Activated naive CD4-positive, alpha-beta T cell treated with anti-CD3 and anti-CD28 coated beads for 36 hours (primary cell): ENCODE results near the gene KLHL10. TPM values are rescaled to one million over a fixed set of nuclear protein-coding genes. Genes with fewer than 3 reads are reported as not detected.

Experiments used
- CTCF ChIA-PET: fragments of 350-600 bp; sonication (Branson Sonifier 250); formaldehyde crosslinking; loops from one replicate; lab custom pipeline; 2021; ENCODE audit warnings: antibody characterized with exemption; lab: Charles Lee
- DNase-seq: peaks from one replicate; pipeline ENCODE4 v3.0.0-alpha.2; 2020
- H3K27ac Mint-ChIP-seq: one replicate; pipeline ENCODE4 v1.8.0; 2021; ENCODE audit warnings: mild to moderate bottlenecking, mixed read lengths
- H3K27me3 Mint-ChIP-seq: one replicate; pipeline ENCODE4 v1.8.0; 2021; ENCODE audit warnings: low read depth, mixed read lengths
- H3K36me3 Mint-ChIP-seq: one replicate; pipeline ENCODE4 v1.8.0; 2021; ENCODE audit warnings: low read depth, mixed read lengths
- H3K4me1 Mint-ChIP-seq: one replicate; pipeline ENCODE4 v1.8.0; 2021; ENCODE audit warnings: low read depth, mixed read lengths
- H3K4me3 Mint-ChIP-seq: one replicate; pipeline ENCODE4 v1.8.0; 2021; ENCODE audit warnings: mild to moderate bottlenecking, moderate library complexity, mixed read lengths
- H3K9me3 Mint-ChIP-seq: one replicate; pipeline ENCODE4 v1.8.0; 2021; ENCODE audit warnings: mixed read lengths
- intact Hi-C: fragments of 100-400 bp; cut with micrococcal nuclease; formaldehyde crosslinking; loops from one replicate; pipeline ENCODE4 v1.15.1; 2023
- total RNA-seq, 2 experiments: library from RNA; stranded (reverse); gene quantifications; one replicate each; pipeline ENCODE4 v1.2.3, GENCODE V29; 2021

Gene KLHL10
- total RNA-seq = not detected

DNA sequence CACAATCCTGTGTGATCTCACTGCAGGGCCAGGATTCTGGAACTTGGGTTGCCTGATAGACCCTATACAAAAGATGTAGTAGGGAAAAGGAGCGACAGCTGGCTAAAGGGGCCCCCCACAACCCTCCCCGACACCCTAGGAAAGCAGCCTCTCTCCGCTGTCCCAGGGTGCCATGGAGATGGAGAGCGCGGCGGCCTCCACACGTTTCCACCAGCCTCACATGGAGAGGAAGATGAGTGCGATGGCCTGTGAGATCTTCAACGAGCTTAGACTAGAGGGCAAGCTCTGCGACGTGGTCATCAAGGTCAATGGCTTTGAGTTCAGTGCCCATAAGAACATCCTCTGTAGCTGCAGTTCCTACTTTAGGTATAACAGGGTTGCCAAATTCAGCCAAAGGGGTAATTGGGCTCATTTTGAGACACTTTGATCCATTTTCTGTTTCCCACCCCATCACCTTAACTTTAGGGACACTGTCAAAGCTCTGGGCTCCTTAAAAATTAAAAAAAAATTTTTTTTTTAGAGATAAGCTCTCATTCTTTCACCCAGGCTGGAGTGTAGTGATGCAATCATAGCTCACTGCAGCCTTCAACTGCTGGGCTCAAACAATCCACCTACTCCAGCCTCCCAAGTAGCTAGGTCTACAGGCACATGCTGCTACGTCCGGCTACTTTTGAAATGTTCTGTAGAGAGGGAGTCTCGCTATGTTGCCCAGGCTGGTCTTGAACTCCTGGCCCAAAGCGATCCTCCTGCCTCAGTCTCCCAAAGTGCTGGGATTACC is at the start of gene KLHL10:
Gene KLHL10 (plus strand): TSS at position 65 of the 778 bp plus-strand sequence. CDS start 108 bp downstream, at position 173.
- intact Hi-C loops = loop anchor here (2.0 kb wide), 1 partner anchor 27 kb away; the partner anchor contains the start of gene KLHL11
- H3K4me1 Mint-ChIP-seq = peaks cover 16% of the 10 kb centered on the region
- H3K27me3 Mint-ChIP-seq = no peaks in the 10 kb centered on the region
- H3K36me3 Mint-ChIP-seq = no peaks in the 10 kb centered on the region
- no peak for DNase-seq
- CTCF ChIA-PET = interaction anchor here (0.6 to 1.0 kb wide), 2 partner anchors 14 to 894 kb away, joined by 3 to 5 read pairs; no protein-coding TSS in a partner anchor
- H3K4me3 Mint-ChIP-seq = peak within 1 kb of the TSS; percentile 80
- H3K9me3 Mint-ChIP-seq = no peaks in the 10 kb centered on the region
- no peak within 1 kb of the TSS for H3K27ac Mint-ChIP-seq

DNA sequence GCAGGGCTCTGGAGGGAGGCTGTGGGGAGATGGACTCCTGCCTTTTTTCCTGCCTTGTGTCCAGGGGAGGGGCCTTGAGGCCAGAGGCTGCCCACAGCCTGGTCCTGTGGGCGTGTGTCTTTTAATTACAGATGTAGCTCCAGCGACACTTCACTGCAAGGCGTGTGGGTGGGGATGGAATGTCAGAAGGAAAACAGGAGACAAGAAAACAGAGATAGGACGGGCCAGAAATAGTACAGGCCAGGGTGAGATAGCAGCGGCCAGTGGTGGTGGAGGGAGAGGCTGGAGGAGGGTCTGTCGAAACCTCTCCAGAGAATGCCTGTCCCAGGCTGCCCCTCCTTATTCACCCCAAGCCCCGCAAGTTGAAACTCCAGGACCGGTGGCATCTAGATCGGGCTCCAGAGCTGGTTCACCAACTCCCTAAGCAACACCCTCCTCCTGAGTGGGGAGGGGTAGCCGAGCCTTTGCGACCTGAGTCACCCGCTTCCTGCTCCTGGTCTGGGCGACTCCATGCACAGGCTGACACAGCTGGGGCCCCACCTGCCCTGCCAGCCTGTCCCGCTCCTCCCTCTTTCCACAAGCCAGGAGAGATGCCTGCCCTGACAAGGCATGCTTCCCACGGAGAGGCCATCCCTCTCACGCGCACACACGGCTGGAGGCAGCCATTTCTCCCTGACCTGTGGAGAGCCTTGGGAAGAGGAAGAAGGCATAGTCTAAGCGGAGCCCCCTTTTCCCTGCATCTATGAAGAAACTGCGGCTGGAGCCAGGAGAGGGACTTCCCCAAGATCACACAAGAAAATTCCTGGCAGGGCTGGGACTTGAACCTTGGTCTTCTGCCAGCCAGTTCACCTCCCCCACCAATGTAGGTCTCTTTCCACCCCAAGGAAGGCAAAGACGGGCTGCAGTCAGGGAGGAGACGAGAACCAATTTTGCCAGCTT is 44.5 kb upstream of the KLHL10 start:
- CTCF ChIA-PET = no interaction called here

DNA sequence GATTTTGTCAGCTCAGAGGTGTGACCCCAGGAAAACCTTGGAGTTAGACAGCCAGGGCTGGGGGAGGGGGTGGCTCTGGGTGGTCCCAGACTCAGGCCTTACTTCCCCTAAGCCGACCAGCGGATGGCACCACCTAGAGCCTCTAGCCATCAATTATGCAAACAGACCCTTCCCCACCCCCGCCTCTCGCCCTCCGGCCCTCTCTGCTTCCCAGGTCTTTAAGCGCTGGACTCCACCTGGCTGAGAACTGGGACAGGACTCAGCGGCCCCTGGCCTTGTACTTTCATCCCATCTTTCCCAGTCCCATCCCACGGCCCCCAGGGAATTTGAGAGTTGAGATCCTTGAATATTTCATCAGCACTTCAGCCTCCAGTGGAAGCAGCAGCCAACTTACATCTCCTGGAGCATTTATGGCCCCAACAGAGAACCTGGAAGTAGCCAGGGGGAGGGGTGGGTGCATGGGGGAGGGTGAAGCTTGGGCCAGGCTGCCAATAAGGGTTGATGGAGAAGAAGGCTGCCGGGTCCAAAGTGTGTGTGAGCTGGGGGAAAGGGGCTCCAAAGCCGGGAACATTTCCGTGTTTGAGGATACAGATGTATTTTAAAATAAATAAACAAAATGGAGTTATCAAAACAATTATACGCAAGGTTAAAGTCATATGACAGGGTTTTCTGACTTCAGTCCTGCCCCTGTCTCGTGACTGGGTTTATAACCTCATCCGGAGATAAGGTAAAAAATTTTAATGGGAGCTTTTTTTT is 43.7 kb upstream of the KLHL10 start:
- Mint-ChIP-seq H3K4me3 (no peak overlapping the region), H3K9me3 (no peaks in the 10 kb centered on the region), H3K27me3 (no peaks in the 10 kb centered on the region), H3K36me3 (no peaks in the 10 kb centered on the region), H3K27ac (no peak overlapping the region), H3K4me1 (peaks cover 5% of the 10 kb centered on the region)
- intact Hi-C loops = no loop called here
- CTCF ChIA-PET = interaction anchor here (0.7 kb wide), 1 partner anchor 100 kb away, joined by 3 read pairs; no protein-coding TSS in a partner anchor
- DNase-seq = no peak

More for the DNA sequence above, 44.5 kb upstream of the KLHL10 start:
- intact Hi-C loops = no loop called here
- H3K4me3 Mint-ChIP-seq = no peak overlapping the region
- peaks cover 10% of the 10 kb centered on the region for H3K4me1 Mint-ChIP-seq
- H3K27me3 Mint-ChIP-seq = no peaks in the 10 kb centered on the region
- H3K36me3 Mint-ChIP-seq = no peaks in the 10 kb centered on the region
- H3K9me3 Mint-ChIP-seq = no peaks in the 10 kb centered on the region
- DNase-seq = peak; percentile 42
- no peak overlapping the region for H3K27ac Mint-ChIP-seq

DNA sequence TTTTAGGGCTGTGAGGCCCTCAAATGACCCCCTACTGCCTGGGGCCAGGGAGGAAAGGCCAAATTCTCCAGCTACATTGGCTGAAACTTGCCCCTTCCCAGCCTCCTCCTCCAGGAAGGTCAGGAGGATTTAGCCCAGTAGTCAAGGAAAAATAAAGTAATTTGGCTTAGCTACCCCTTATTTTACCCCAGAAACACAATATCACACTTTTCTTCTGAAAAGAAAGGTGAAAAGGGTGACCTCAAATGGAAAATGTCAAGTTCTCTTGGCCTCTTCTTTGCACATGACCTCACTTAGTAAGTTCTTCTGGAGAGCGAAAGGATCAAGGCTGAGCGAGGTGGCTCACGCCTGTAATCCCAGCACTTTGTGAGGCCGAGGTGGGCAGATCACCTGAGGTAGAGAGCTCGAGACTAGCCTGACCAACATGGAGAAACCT is 43.1 kb upstream of the KLHL10 start:
- Mint-ChIP-seq H3K27me3 (no peaks in the 10 kb centered on the region), H3K9me3 (no peaks in the 10 kb centered on the region), H3K4me3 (no peak overlapping the region), H3K4me1 (peaks cover 5% of the 10 kb centered on the region), H3K27ac (no peak overlapping the region), H3K36me3 (no peaks in the 10 kb centered on the region)
- CTCF ChIA-PET = interaction anchor here (0.7 kb wide), 2 partner anchors 41 to 101 kb away, joined by 3 read pairs; no protein-coding TSS in a partner anchor
- no peak for DNase-seq
- intact Hi-C loops = no loop called here

DNA sequence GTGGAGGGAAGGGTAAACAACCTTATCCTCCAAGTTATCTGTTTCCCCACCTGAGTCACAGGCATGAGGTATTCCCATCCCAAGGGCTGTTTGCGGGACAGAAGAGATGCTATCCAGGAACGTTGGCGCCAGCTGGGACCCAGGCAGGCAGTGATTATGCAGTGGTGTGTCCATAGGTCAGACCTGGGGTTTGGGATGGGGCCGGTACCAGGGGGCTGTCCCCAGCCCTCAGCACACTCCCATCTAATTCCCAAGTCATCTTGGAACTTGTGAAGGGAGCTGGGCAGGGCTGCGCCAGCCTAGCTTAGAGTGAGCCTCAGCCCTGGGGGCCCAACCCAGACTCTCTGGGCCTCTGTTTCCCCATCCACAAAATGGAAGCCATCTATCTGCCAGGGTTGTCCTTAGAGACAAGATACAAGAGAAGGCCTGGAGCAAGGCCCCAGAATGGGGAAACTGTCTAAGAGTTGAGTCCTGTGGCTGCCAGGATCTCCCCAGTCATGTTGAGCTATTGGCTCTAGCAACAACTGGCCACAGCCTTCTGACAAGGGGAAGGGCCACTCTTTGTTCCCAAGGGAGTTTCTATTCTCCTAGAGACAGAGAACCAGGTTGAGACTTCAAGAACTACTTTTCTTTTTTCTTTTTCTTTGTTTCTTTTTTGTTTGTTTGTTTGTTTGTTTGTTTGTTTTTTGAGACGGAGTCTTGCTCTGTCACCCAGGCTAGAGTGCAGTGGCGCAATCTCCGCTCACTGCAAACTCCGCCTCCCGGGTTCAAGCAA is 41.3 kb upstream of the KLHL10 start:
- intact Hi-C loops = no loop called here
- no peak for DNase-seq
- H3K36me3 Mint-ChIP-seq = no peaks in the 10 kb centered on the region

DNA sequence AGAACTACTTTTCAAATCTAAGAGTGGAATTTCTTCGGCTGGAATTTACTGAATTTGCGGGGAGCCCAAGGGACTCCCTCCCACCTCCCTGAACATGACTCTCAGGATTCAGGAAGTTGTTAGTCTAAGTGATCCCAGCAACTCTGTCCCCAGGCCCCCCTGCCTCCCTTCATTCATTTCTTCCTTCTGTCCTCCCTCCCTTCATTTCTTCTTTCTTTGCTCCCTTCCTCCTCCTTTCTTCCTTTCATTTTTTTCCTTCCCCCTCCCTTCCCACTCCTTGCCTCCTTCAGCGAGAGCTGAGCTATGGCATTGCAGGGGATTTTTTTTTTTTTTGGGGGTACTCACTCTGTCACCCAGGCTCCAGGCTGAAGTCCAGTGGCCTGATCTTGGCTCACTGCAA is 40.2 kb upstream of the KLHL10 start:
- H3K4me1 Mint-ChIP-seq = peaks cover 4% of the 10 kb centered on the region
- H3K27me3 Mint-ChIP-seq = no peaks in the 10 kb centered on the region
- CTCF ChIA-PET = no interaction called here
- H3K4me3 Mint-ChIP-seq = no peak overlapping the region
- intact Hi-C loops = no loop called here
- no peaks in the 10 kb centered on the region for H3K9me3 Mint-ChIP-seq
- no peak for DNase-seq
- no peaks in the 10 kb centered on the region for H3K36me3 Mint-ChIP-seq
- no peak overlapping the region for H3K27ac Mint-ChIP-seq

More for the DNA sequence above, 41.3 kb upstream of the KLHL10 start:
- H3K4me3 Mint-ChIP-seq = no peak overlapping the region
- peaks cover 4% of the 10 kb centered on the region for H3K4me1 Mint-ChIP-seq
- CTCF ChIA-PET = interaction anchor here (0.6 to 1.7 kb wide), 2 partner anchors 10 to 941 kb away, joined by 3 to 4 read pairs; no protein-coding TSS in a partner anchor
- no peaks in the 10 kb centered on the region for H3K27me3 Mint-ChIP-seq
- no peak overlapping the region for H3K27ac Mint-ChIP-seq
- no peaks in the 10 kb centered on the region for H3K9me3 Mint-ChIP-seq

DNA sequence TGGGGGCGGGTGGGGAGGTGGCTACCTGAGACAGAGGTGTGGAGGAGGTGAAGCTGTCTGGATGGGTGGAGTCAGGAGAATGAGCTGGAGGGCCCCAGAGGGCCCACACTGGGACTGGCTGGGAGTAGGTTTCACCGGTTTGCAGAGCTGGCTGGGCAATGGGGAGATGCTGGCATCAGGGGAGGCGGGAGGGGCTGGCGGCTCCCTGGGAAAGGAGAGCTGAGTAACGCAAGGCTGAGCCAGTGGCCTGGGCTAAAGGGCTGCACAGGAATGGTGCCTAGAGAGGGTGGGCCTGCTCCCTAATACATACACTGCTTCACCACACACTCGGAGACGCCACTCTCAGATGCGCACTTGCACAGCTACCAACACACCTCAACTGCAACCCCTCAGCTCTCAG is 38.3 kb upstream of the KLHL10 start:
- Mint-ChIP-seq H3K9me3 (no peaks in the 10 kb centered on the region), H3K27ac (no peak overlapping the region), H3K27me3 (no peaks in the 10 kb centered on the region), H3K4me3 (no peak overlapping the region), H3K4me1 (no peaks in the 10 kb centered on the region), H3K36me3 (no peaks in the 10 kb centered on the region)
- intact Hi-C loops = no loop called here
- CTCF ChIA-PET = interaction anchor here (0.5 to 1.7 kb wide), 2 partner anchors 62 to 104 kb away, joined by 3 to 7 read pairs; no protein-coding TSS in a partner anchor
- no peak for DNase-seq

DNA sequence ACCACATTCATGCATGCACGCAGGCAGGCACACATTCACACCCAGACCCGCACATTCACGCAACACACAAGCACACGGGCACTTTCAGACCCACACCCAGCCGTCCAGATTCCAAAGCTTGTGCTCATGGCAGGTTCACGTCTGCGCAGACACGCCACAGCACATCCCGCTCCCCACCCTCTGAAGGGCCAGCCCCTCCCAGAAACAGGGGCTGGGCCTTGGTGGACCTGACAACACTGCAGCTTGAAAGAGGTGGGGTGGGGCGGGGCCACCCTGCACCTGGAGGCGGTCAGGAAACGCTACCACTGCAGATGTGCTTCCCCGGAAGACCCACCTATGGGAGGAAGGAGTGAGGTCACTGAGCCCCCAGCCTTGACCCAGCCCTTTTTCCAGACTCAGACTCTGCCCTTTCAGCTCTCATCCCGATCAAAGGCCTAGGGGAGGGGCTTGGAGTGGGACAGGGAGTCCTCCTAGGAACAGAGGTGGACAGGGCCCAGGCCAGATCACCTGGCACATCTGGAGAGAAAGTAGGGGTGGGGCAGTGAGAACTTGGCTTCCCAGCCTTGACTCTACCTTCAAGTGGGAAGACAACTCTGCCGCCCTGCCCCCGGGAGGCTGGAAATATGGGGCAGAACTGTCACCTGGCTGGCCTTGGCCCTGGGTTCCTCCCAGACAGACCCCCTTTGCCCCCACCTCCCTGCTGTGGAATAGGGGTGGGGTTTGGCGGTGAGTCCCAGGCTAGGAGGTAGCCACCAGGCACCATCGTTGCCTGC is 36.8 kb upstream of the KLHL10 start:
- H3K36me3 Mint-ChIP-seq = no peaks in the 10 kb centered on the region
- no peak overlapping the region for H3K4me3 Mint-ChIP-seq
- CTCF ChIA-PET = interaction anchor here (0.6 to 4.1 kb wide), 13 partner anchors 10 to 1261 kb away, joined by 3 to 33 read pairs (median 5); partner anchors contain the start of gene P3H4
- H3K9me3 Mint-ChIP-seq = no peaks in the 10 kb centered on the region
- no peak overlapping the region for H3K27ac Mint-ChIP-seq
- H3K4me1 Mint-ChIP-seq = no peaks in the 10 kb centered on the region
- no peak for DNase-seq
- H3K27me3 Mint-ChIP-seq = no peaks in the 10 kb centered on the region
- intact Hi-C loops = loop anchor here (1.0 kb wide), 1 partner anchor 62 kb away; no protein-coding TSS in a partner anchor

DNA sequence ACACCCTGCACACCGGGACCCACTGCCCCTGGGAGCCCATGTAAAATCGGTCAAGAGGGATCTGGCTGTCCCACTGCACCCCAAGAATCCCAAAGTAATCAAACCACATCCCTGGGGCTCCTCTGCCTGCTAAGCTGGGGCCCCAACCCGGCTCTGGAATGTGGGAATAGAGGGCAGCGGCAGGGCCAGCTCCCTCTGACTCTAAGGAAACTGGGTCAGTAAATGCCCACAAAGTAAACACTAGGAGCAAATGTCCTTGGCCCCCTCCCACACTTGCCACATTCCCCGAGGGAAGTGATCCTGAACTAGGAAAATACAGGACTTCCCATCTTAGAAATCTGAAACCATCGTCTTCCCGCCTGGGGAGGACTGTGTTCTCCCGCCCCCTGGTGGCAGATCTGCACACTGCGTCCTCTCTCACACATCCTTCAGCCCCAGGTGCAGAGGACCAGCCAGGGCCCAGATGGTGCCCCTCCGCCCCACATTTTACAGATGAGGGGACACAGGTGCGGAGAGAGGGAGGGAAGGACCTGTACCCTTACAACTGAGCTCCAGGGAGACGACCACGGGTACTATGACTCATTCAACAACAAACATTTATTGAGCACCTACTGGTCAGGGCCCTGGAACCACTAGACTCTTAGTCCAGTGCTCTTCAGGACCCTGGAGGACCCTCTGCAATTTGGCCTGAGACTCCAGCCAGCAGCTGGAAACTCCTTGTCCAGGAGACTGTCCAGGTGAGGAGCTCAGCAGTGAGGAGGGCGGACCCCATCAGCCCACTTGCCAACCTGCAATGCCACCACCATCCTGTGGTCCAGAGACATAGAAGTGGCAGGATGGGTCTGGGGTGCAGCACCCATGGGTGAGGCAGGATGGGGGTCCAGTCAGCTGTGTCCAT is 36.0 kb upstream of the KLHL10 start:
- intact Hi-C loops = loop anchor here (1.0 kb wide), 1 partner anchor 63 kb away; no protein-coding TSS in a partner anchor
- Mint-ChIP-seq H3K36me3 (no peaks in the 10 kb centered on the region), H3K9me3 (no peaks in the 10 kb centered on the region), H3K27me3 (no peaks in the 10 kb centered on the region), H3K27ac (no peak overlapping the region), H3K4me1 (no peaks in the 10 kb centered on the region), H3K4me3 (no peak overlapping the region)
- CTCF ChIA-PET = interaction anchor here (0.6 to 4.1 kb wide), 24 partner anchors 9 to 107 kb away, joined by 3 to 33 read pairs (median 4); partner anchors contain the start of genes JUP and P3H4
- peak; percentile 84 for DNase-seq
